Neural progenitor cell (in vitro differentiated cells): ENCODE measurements around the gene C19orf67. TPM values are rescaled to one million over a fixed set of nuclear protein-coding genes. Genes with fewer than 3 reads are reported as not detected.

Source experiments
- DNase-seq: peaks from one replicate; pipeline ENCODE4 v3.0.0-alpha.2; 2016; ENCODE audit warnings: low spot score
- H2AFZ ChIP-seq: fragments of 200-600 bp; sonication (generic); replicated peaks from 2 replicates; pipeline ENCODE4 v1.6.1; 2016; ENCODE audit warnings: antibody characterized with exemption
- H3F3A ChIP-seq: fragments of 200-600 bp; sonication (generic); 2 replicates; pipeline ENCODE4 v1.6.1; 2016; ENCODE audit warnings: antibody characterized with exemption, low read depth
- H3K27ac ChIP-seq: fragments of 200-600 bp; sonication (generic); 2 replicates; pipeline ENCODE4 v1.5.1; 2016; ENCODE audit warnings: mild to moderate bottlenecking
- H3K27me3 ChIP-seq: fragments of 200-600 bp; sonication (generic); 2 replicates; pipeline ENCODE4 v1.6.1; 2016; ENCODE audit warnings: mild to moderate bottlenecking, moderate library complexity
- H3K36me3 ChIP-seq: fragments of 200-600 bp; sonication (generic); 2 replicates; pipeline ENCODE4 v1.5.1; 2016
- H3K4me1 ChIP-seq: fragments of 200-600 bp; sonication (generic); 2 replicates; pipeline ENCODE4 v1.6.1; 2016; ENCODE audit warnings: mixed run types
- H3K4me2 ChIP-seq: fragments of 200-600 bp; sonication (generic); 2 replicates; pipeline ENCODE4 v1.6.1; 2016
- H3K4me3 ChIP-seq: fragments of 200-600 bp; sonication (generic); 2 replicates; pipeline ENCODE4 v1.5.1; 2016
- H3K79me2 ChIP-seq: fragments of 200-600 bp; sonication (generic); 2 replicates; pipeline ENCODE4 v1.6.1; 2016; ENCODE audit warnings: low read depth
- H3K9ac ChIP-seq: fragments of 200-600 bp; sonication (generic); 2 replicates; pipeline ENCODE4 v1.6.1; 2016
- H3K9me3 ChIP-seq: fragments of 200-600 bp; sonication (generic); 2 replicates; pipeline ENCODE4 v1.5.1; 2016; ENCODE audit warnings: low read depth
- H4K20me1 ChIP-seq: fragments of 200-600 bp; sonication (generic); 2 replicates; pipeline ENCODE4 v1.6.1; 2016; ENCODE audit warnings: low read depth
- H3K27ac Mint-ChIP-seq: 3 replicates; pipeline ENCODE4 v1.8.0; 2021; ENCODE audit warnings: mixed read lengths
- H3K27me3 Mint-ChIP-seq: 2 replicates; pipeline ENCODE4 v1.8.0; 2022; ENCODE audit warnings: low read depth, mild to moderate bottlenecking, inconsistent platforms, moderate library complexity, mixed read lengths; ENCODE audit not compliant: insufficient read depth
- H3K36me3 Mint-ChIP-seq: 3 replicates; pipeline ENCODE4 v1.8.0; 2021; ENCODE audit warnings: mixed read lengths
- H3K4me1 Mint-ChIP-seq: 3 replicates; pipeline ENCODE4 v1.8.0; 2021; ENCODE audit warnings: mixed read lengths
- H3K4me3 Mint-ChIP-seq: 3 replicates; pipeline ENCODE4 v1.8.0; 2021; ENCODE audit warnings: mild to moderate bottlenecking, moderate library complexity, mixed read lengths
- H3K9me3 Mint-ChIP-seq: 3 replicates; pipeline ENCODE4 v1.8.0; 2020; ENCODE audit warnings: mixed read lengths
- CTCF ChIP-seq: fragments of 200-600 bp; sonication (generic); IDR thresholded peaks from 2 replicates; pipeline ENCODE4 v1.5.1; 2017; ENCODE audit warnings: antibody characterized with exemption, mild to moderate bottlenecking
- EZH2 ChIP-seq: fragments of 200-600 bp; sonication (generic); IDR thresholded peaks from 2 replicates; pipeline ENCODE4 v1.6.1; 2017; ENCODE audit warnings: antibody characterized with exemption, mild to moderate bottlenecking, moderate library complexity
- EZH2phosphoT487 ChIP-seq: fragments of 200-600 bp; sonication (generic); IDR thresholded peaks from 2 replicates; pipeline ENCODE4 v1.6.1; 2017; ENCODE audit warnings: antibody characterized with exemption
- total RNA-seq: library from RNA; depleted of rRNA; stranded (reverse); fragments of >200 nt; gene quantifications from 2 replicates; pipeline ENCODE4 v1.2.3, GENCODE V29; 2015; ENCODE audit warnings: low replicate concordance

Gene C19orf67
- total RNA-seq, 1 donor from 2014 or later: not detected

GRCh38 chr19:14088634-14089411 lies 3.2 kb upstream of the C19orf67 start:
- H3K9me3 Mint-ChIP-seq: peaks cover 8% of the 10 kb centered on the region
- Histone ChIP-seq H3K9me3 (peaks cover 7% of the 10 kb centered on the region), H3F3A (peaks cover 62% of the 10 kb centered on the region), H3K27me3 (peaks cover 60% of the 10 kb centered on the region), H3K4me3 (peak overlapping the region; percentile 70), H2AFZ (no peak overlapping the region), H4K20me1 (peaks cover 20% of the 10 kb centered on the region), H3K4me1 (peaks cover 15% of the 10 kb centered on the region), H3K9ac (no peak overlapping the region), H3K27ac (no peak overlapping the region), H3K4me2 (peak overlapping the region; percentile 72), H3K36me3 (no peaks in the 10 kb centered on the region), H3K79me2 (no peaks in the 10 kb centered on the region)
- peaks cover 16% of the 10 kb centered on the region for H3K4me1 Mint-ChIP-seq
- TF ChIP-seq EZH2phosphoT487: no peak
- no peak for TF ChIP-seq CTCF
- no peak for TF ChIP-seq EZH2
- DNase-seq: no peak
- H3K4me3 Mint-ChIP-seq: peak overlapping the region; percentile 86
- peaks cover 22% of the 10 kb centered on the region for H3K36me3 Mint-ChIP-seq
- peaks cover 9% of the 10 kb centered on the region for H3K27me3 Mint-ChIP-seq
- no peak overlapping the region for H3K27ac Mint-ChIP-seq

- Histone ChIP-seq H2AFZ (no peak overlapping the region), H3K4me2 (peak overlapping the region; percentile 72)
Observed at GRCh38 chr19:14086098-14086497, 515 bp upstream of the C19orf67 start.

GRCh38 chr19:14082675-14082960 lies 3.0 kb downstream of the C19orf67 start:
- Mint-ChIP-seq H3K9me3 (no peaks in the 10 kb centered on the region), H3K27ac (no peak overlapping the region), H3K27me3 (peaks cover 7% of the 10 kb centered on the region), H3K4me3 (peak overlapping the region; percentile 96), H3K36me3 (no peaks in the 10 kb centered on the region), H3K4me1 (peaks cover 11% of the 10 kb centered on the region)
- no peaks in the 10 kb centered on the region for H3K9me3 ChIP-seq
- no peak overlapping the region for H2AFZ ChIP-seq
- no peak overlapping the region for H3K9ac ChIP-seq
- TF ChIP-seq EZH2phosphoT487: no peak
- TF ChIP-seq EZH2: no peak
- no peak for TF ChIP-seq CTCF
- no peaks in the 10 kb centered on the region for H3K79me2 ChIP-seq
- DNase-seq: no peak
- no peaks in the 10 kb centered on the region for H3K36me3 ChIP-seq
- H3K4me2 ChIP-seq: no peak overlapping the region
- H4K20me1 ChIP-seq: peaks cover under 1% of the 10 kb centered on the region
- H3K4me3 ChIP-seq: no peak overlapping the region
- no peak overlapping the region for H3K27ac ChIP-seq
- H3K27me3 ChIP-seq: peaks cover 61% of the 10 kb centered on the region
- H3F3A ChIP-seq: peaks cover 28% of the 10 kb centered on the region
- H3K4me1 ChIP-seq: no peaks in the 10 kb centered on the region

More at GRCh38 chr19:14086098-14086497, 515 bp upstream of the C19orf67 start:
- Histone ChIP-seq H3F3A (peaks cover 43% of the 10 kb centered on the region), H4K20me1 (peaks cover 20% of the 10 kb centered on the region), H3K4me1 (peaks cover 5% of the 10 kb centered on the region), H3K9me3 (no peaks in the 10 kb centered on the region), H3K9ac (no peak overlapping the region), H3K36me3 (no peaks in the 10 kb centered on the region), H3K4me3 (peak overlapping the region; percentile 38), H3K79me2 (no peaks in the 10 kb centered on the region), H3K27me3 (peaks cover 67% of the 10 kb centered on the region), H3K27ac (no peak overlapping the region)
- peaks cover 12% of the 10 kb centered on the region for H3K4me1 Mint-ChIP-seq
- H3K27me3 Mint-ChIP-seq: peaks cover 9% of the 10 kb centered on the region
- H3K27ac Mint-ChIP-seq: no peak overlapping the region
- no peak for DNase-seq
- no peaks in the 10 kb centered on the region for H3K9me3 Mint-ChIP-seq
- H3K36me3 Mint-ChIP-seq: peaks cover 12% of the 10 kb centered on the region
- H3K4me3 Mint-ChIP-seq: peak overlapping the region; percentile 55
- TF ChIP-seq EZH2phosphoT487 (no peak), EZH2 (no peak), CTCF (no peak)
